Pancreas (tissue), 10 donors: ENCODE measurements around the gene RPS4Y2. TPM values are rescaled to one million over a fixed set of nuclear protein-coding genes. Genes with fewer than 3 reads are reported as not detected.

ENCODE experiments used
- ATAC-seq, 4 donors: fragments of 200-7000 bp; cut with Tn5 transposase; one replicate each; pipeline versions ENCODE4 v1.8.0 to v1.9.1; 2020; ENCODE audit warnings: mild to moderate bottlenecking in 4 of 4, moderate library complexity in 4 of 4
- DNase-seq, 6 donors: peaks; one replicate each; pipeline ENCODE4 v3.0.0-alpha.2; 2020
- FAIRE-seq: peaks from 2 replicates; lab custom pipeline; 2012; peaks lifted over from hg19 to GRCh38; lab: Jason Lieb, UNC
- H3K27ac ChIP-seq, 4 donors: fragments of 200-600 bp; sonication (generic); 1 replicate in 3 of 4; 2 replicates in 1 of 4; pipeline versions ENCODE4 v1.5.0 to v1.8.0; 2020
- H3K27me3 ChIP-seq, 4 donors: fragments of 200-600 bp; one replicate each; pipeline ENCODE4 v1.8.0; 2021
- H3K36me3 ChIP-seq, 3 donors: fragments of 200-600 bp; sonication (generic) in 1 of 3; one replicate each; pipeline versions ENCODE4 v1.5.0 to v1.8.0; 2020 to 2021
- H3K4me1 ChIP-seq, 3 donors: fragments of 200-600 bp; one replicate each; pipeline ENCODE4 v1.8.0; 2021
- H3K4me3 ChIP-seq, 4 donors: fragments of 200-600 bp; sonication (generic) in 2 of 4; one replicate each; pipeline versions ENCODE4 v1.5.0 to v1.8.0; 2020 to 2021
- H3K9me3 ChIP-seq, 4 donors: fragments of 200-600 bp; one replicate each; pipeline ENCODE4 v1.8.0; 2021
- CTCF ChIP-seq, 4 donors: fragments of 200-600 bp; sonication (generic) in 3 of 4; IDR thresholded peaks; one replicate each; pipeline versions ENCODE4 v1.5.0 to v1.8.0; 2021; ENCODE audit warnings: antibody characterized with exemption in 4 of 4
- WGBS, 2 donors: extraction: QIAGEN DNeasy Blood & Tissue Kit; methylation state at CpG; one replicate each; pipeline ENCODE4 v1.1.7; 2013; 5-methylcytosine and 5-hydroxymethylcytosine counted together
- intact Hi-C, 3 donors: fragments of 100-400 bp; cut with DNase I; formaldehyde crosslinking; loops; one replicate each; pipeline versions ENCODE4 v1.11.1 to v1.14.2; 2022
- polyA plus RNA-seq, 2 donors: library from polyadenylated mRNA; stranded (reverse); fragments of 200-250 nt; gene quantifications; one replicate each; pipeline ENCODE4 v1.2.3, GENCODE V29; 2013
- total RNA-seq, 6 donors: library from RNA; stranded (reverse); fragmentation: NEBNext Ultra II Directional in 4 of 6; extraction: Animal tissue kit (Norgen Biotek cat#: 25700) in 4 of 6; gene quantifications; one replicate each; pipeline versions ENCODE4 v1.2.1 to v1.2.4, GENCODE V29; 2021 to 2023
- donor health status: healthy with polysubstance abuse.
- donor health status: DM: no; HTN: no; CAD: no; lungs with moderate emphysema.
- donor health status: DM: no; HTN: no; CAD: no.
- donor health status: control.
- donor health status: control.
- donor health status: Bipolar disorder and iron deficiency.
- donor health status: DM: yes; HTN: yes; CAD: no.
- donor health status: DM: no; HTN: no; CAD: no.
- donor health status: DM: no; HTN: no; CAD: no.
- donor health status: DM: yes; HTN: yes; CAD: no.

Gene RPS4Y2
- total and polyA plus RNA-seq, 8 donors = not detected

DNA sequence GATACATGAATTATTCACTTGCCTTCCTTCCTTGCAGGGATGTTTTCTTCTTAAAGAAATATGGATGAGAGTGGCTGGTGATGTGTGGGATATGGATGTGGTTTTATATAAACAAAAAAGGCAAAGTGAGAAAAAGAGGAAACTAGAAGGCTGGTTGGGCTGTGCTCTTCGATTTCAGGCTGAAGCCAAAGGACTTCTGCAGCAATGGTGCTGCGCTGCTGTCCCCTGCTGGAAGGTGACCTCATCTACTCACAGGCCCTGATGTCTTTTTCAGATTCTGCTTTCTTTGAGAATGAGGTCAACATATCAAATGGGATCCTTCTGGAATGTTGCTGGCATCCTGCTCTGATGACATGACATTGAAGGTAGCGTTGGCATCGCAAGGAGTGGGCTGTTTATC is 15.3 kb upstream of the RPS4Y2 start:
- Histone ChIP-seq H3K27me3 (no peaks in the 10 kb centered on the region), H3K9me3 (no peaks in the 10 kb centered on the region), H3K4me3 (no peak overlapping the region), H3K36me3 (no peaks in the 10 kb centered on the region), H3K27ac (no peak overlapping the region), H3K4me1 (no peaks in the 10 kb centered on the region)
- DNase-seq = no peak
- intact Hi-C loops = no loop called here
- 37% methylated on average over 4 of the region's 4 CpGs; no CpG with 5 or more reads in 1 of the 2 donors for WGBS, 2 donors
- ATAC-seq = no peak
- no peak for FAIRE-seq
- no peak for TF ChIP-seq CTCF (IDR thresholded peaks at IDR 0.05)

GRCh38 chrY:20745060-20745459 is 10.8 kb upstream of the RPS4Y2 start:
- FAIRE-seq (no peak), ATAC-seq (no peak)

GRCh38 chrY:20746919-20747318 is 9.0 kb upstream of the RPS4Y2 start:
- no peaks in the 10 kb centered on the region for H3K4me1 ChIP-seq
- intact Hi-C loops = no loop called here
- no peak overlapping the region for H3K4me3 ChIP-seq
- no peaks in the 10 kb centered on the region for H3K36me3 ChIP-seq
- DNase-seq = no peak
- no peak for TF ChIP-seq CTCF (IDR thresholded peaks at IDR 0.05)
- H3K9me3 ChIP-seq = no peaks in the 10 kb centered on the region
- no peak for ATAC-seq
- H3K27ac ChIP-seq = no peak overlapping the region
- WGBS, 2 donors = 47% methylated on average over 2 of the region's 2 CpGs; no CpG with 5 or more reads in 1 of the 2 donors
- no peaks in the 10 kb centered on the region for H3K27me3 ChIP-seq
- no peak for FAIRE-seq

More at GRCh38 chrY:20745060-20745459, 10.8 kb upstream of the RPS4Y2 start:
- DNase-seq = no peak
- 31% methylated on average over 2 of the region's 2 CpGs; no CpG with 5 or more reads in 1 of the 2 donors for WGBS, 2 donors
- Histone ChIP-seq H3K36me3 (no peaks in the 10 kb centered on the region), H3K27me3 (no peaks in the 10 kb centered on the region), H3K27ac (no peak overlapping the region), H3K9me3 (no peaks in the 10 kb centered on the region), H3K4me1 (no peaks in the 10 kb centered on the region), H3K4me3 (no peak overlapping the region)
- intact Hi-C loops = no loop called here
- TF ChIP-seq CTCF (IDR thresholded peaks at IDR 0.05) = no peak

DNA sequence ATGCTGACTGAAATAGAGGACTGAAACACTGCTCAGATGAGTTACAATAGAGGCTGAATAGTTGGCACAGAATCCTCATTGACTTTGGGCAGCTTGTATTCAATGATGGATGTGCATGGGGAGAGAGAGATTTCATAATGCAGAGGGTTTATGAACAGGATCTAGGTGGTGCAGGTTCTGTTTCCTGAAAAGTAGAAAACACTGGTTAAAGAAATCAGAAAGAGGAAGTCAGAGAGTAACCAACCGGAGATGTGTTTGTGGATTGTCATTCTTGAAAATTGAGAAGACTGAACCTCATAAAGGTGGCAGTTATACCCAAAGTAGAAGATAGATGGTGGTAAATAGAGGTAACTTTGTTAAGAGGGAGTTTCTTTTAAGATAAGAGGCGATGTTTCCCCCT is 8.0 kb downstream of the RPS4Y2 start:
- WGBS, 2 donors = 30% methylated on average over 2 of the region's 2 CpGs; no CpG with 5 or more reads in 1 of the 2 donors
- TF ChIP-seq CTCF (IDR thresholded peaks at IDR 0.05) = no peak
- Histone ChIP-seq H3K27me3 (no peaks in the 10 kb centered on the region), H3K4me1 (no peaks in the 10 kb centered on the region), H3K36me3 (no peaks in the 10 kb centered on the region), H3K27ac (no peak overlapping the region), H3K9me3 (no peaks in the 10 kb centered on the region), H3K4me3 (no peak overlapping the region)
- ATAC-seq (no peak), DNase-seq (no peak), FAIRE-seq (no peak)
- intact Hi-C loops = no loop called here

GRCh38 chrY:20765117-20765516 is 9.2 kb downstream of the RPS4Y2 start:
- no peak for DNase-seq
- ATAC-seq = no peak
- Histone ChIP-seq H3K27ac (no peak overlapping the region), H3K4me1 (no peaks in the 10 kb centered on the region), H3K9me3 (no peaks in the 10 kb centered on the region), H3K36me3 (no peaks in the 10 kb centered on the region), H3K4me3 (no peak overlapping the region), H3K27me3 (no peaks in the 10 kb centered on the region)
- WGBS, 2 donors = 38% methylated on average over 2 of the region's 2 CpGs; no CpG with 5 or more reads in 1 of the 2 donors
- intact Hi-C loops = no loop called here
- FAIRE-seq = no peak
- no peak for TF ChIP-seq CTCF (IDR thresholded peaks at IDR 0.05)
